HEK293T (cell line): ENCODE data around the gene RHOB.

Experiments
- CTCF ChIA-PET: fragments of 350-600 bp; formaldehyde crosslinking; extraction: SDS; loops from one replicate; lab custom pipeline; 2021; ENCODE audit warnings: antibody characterized with exemption, inconsistent platforms; lab: Yijun Ruan, JAX
- POLR2A ChIA-PET: fragments of 350-600 bp; formaldehyde crosslinking; extraction: SDS; loops from one replicate; lab custom pipeline; 2020; ENCODE audit warnings: antibody characterized with exemption, inconsistent platforms; lab: Yijun Ruan, JAX
- DNase-seq: peaks from one replicate; pipeline ENCODE4 v3.0.0; 2012; ENCODE audit warnings: mixed read lengths; ENCODE audit errors: extremely low spot score
- ARNT ChIP-seq: fragments of 450-650 bp; IDR thresholded peaks from 2 replicates; pipeline ENCODE4 v1.6.1; 2017; ENCODE audit warnings: mild to moderate bottlenecking
- BHLHE40 ChIP-seq: fragments of 450-650 bp; IDR thresholded peaks from 2 replicates; pipeline ENCODE4 v1.6.1; 2016; ENCODE audit warnings: mild to moderate bottlenecking, moderate library complexity, borderline replicate concordance
- CTBP1 ChIP-seq: fragments of 450-650 bp; IDR thresholded peaks from 2 replicates; pipeline ENCODE4 v1.6.1; 2016; ENCODE audit warnings: borderline replicate concordance
- ELF4 ChIP-seq: fragments of 450-650 bp; IDR thresholded peaks from 2 replicates; pipeline ENCODE4 v1.6.1; 2017; ENCODE audit warnings: antibody characterized with exemption
- FOXA1 ChIP-seq: fragments of 450-650 bp; IDR thresholded peaks from 2 replicates; pipeline ENCODE4 v1.6.1; 2016; ENCODE audit warnings: mild to moderate bottlenecking
- FOXK2 ChIP-seq: fragments of 450-650 bp; IDR thresholded peaks from 2 replicates; pipeline ENCODE4 v1.6.1; 2016; ENCODE audit warnings: mild to moderate bottlenecking
- FOXM1 ChIP-seq: fragments of 450-650 bp; IDR thresholded peaks from 2 replicates; pipeline ENCODE4 v1.6.1; 2017; ENCODE audit warnings: mild to moderate bottlenecking, borderline replicate concordance
- HDGF ChIP-seq: fragments of 450-650 bp; IDR thresholded peaks from 2 replicates; pipeline ENCODE4 v1.6.1; 2017; ENCODE audit warnings: antibody characterized with exemption, borderline replicate concordance
- L3MBTL2 ChIP-seq: fragments of 450-650 bp; conservative IDR thresholded peaks from 2 replicates; pipeline ENCODE4 v1.6.1; 2016; ENCODE audit warnings: mild to moderate bottlenecking
- LEF1 ChIP-seq: fragments of 450-650 bp; IDR thresholded peaks from 2 replicates; pipeline ENCODE4 v1.6.1; 2017; ENCODE audit warnings: mild to moderate bottlenecking, borderline replicate concordance
- NFRKB ChIP-seq: fragments of 450-650 bp; IDR thresholded peaks from 2 replicates; pipeline ENCODE4 v1.6.1; 2016; ENCODE audit warnings: mild to moderate bottlenecking, moderate library complexity
- PKNOX1 ChIP-seq: fragments of 450-650 bp; IDR thresholded peaks from 2 replicates; pipeline ENCODE4 v1.6.1; 2016
- SP1 ChIP-seq: fragments of 450-650 bp; IDR thresholded peaks from 2 replicates; pipeline ENCODE4 v1.6.1; 2017
- SUZ12 ChIP-seq: fragments of 450-650 bp; IDR thresholded peaks from 2 replicates; pipeline ENCODE4 v1.6.1; 2016; ENCODE audit warnings: mild to moderate bottlenecking
- TARDBP ChIP-seq: fragments of 450-650 bp; IDR thresholded peaks from 2 replicates; pipeline ENCODE4 v1.6.1; 2016
- ZNF384 ChIP-seq: fragments of 450-650 bp; IDR thresholded peaks from 2 replicates; pipeline ENCODE4 v1.6.1; 2016

Gene RHOB

GRCh38 chr2:20446917-20447436 is at the start of gene RHOB:
TSS of gene RHOB (plus strand) at chr2:20447074. CDS start at chr2:20447466, 392 bp downstream.
- ChIA-PET CTCF (interaction anchor here (0.6 to 1.3 kb wide), 8 partner anchors 10 to 204 kb away, joined by 3 to 6 read pairs (median 3); no protein-coding TSS in a partner anchor), POLR2A (interaction anchor here (0.6 to 7.9 kb wide), 82 partner anchors 8 to 554 kb away, joined by 3 to 99 read pairs (median 5); partner anchors contain the start of genes HS1BP3 and TTC32)
- no peak for TF ChIP-seq BHLHE40
- TF ChIP-seq TARDBP, result no peak
- TF ChIP-seq ELF4, result peak; percentile 91
- peak; percentile 99 for TF ChIP-seq PKNOX1
- TF ChIP-seq ARNT, result no peak
- no peak for TF ChIP-seq NFRKB
- peak; percentile 73 for TF ChIP-seq FOXM1
- TF ChIP-seq HDGF, result no peak
- TF ChIP-seq LEF1, result peak; percentile 74; the same call in 1 of the 2 replicates
- TF ChIP-seq SP1, result no peak
- no peak for TF ChIP-seq ZNF384
- DNase-seq, result peak; percentile 98

GRCh38 chr2:20397811-20398447 is 48.9 kb upstream of the RHOB start:
- ChIA-PET POLR2A (no interaction called here), CTCF (interaction anchor here (1.1 kb wide), 1 partner anchor 13 kb away, joined by 3 read pairs; no protein-coding TSS in a partner anchor)
- TF ChIP-seq BHLHE40 (no peak), CTBP1 (no peak), FOXM1 (no peak), SUZ12 (no peak), ZNF384 (no peak), TARDBP (no peak), FOXA1 (no peak), ARNT (no peak), L3MBTL2 (no peak), ELF4 (no peak), HDGF (no peak), FOXK2 (no peak), SP1 (no peak)
- no peak for DNase-seq

- DNase-seq, result no peak
- CTCF ChIA-PET, result no interaction called here
- TF ChIP-seq FOXK2, result no peak
- TF ChIP-seq FOXM1, result no peak
- no peak for TF ChIP-seq PKNOX1
- TF ChIP-seq ARNT, result no peak
- no peak for TF ChIP-seq SP1
- no peak for TF ChIP-seq HDGF
- no peak for TF ChIP-seq SUZ12
- TF ChIP-seq BHLHE40, result no peak
- TF ChIP-seq LEF1, result no peak
- POLR2A ChIA-PET, result no interaction called here
Observed at GRCh38 chr2:20398956-20399567, 47.8 kb upstream of the RHOB start.

- POLR2A ChIA-PET, result interaction anchor here (1.0 to 1.6 kb wide), 2 partner anchors 19 to 47 kb away, joined by 3 to 5 read pairs; partner anchors contain the start of gene RHOB
- TF ChIP-seq TARDBP, result no peak
- no peak for TF ChIP-seq ZNF384
- TF ChIP-seq NFRKB, result no peak
- no peak for TF ChIP-seq PKNOX1
- TF ChIP-seq FOXM1, result no peak
- no peak for TF ChIP-seq SP1
- TF ChIP-seq FOXK2, result no peak
- no peak for TF ChIP-seq ARNT
- TF ChIP-seq SUZ12, result no peak
- TF ChIP-seq LEF1, result no peak
- no peak for TF ChIP-seq ELF4
- TF ChIP-seq CTBP1, result no peak
- TF ChIP-seq HDGF, result no peak
- CTCF ChIA-PET, result interaction anchor here (0.6 to 0.8 kb wide), 2 partner anchors 11 to 41 kb away, joined by 3 read pairs; no protein-coding TSS in a partner anchor
Observed at GRCh38 chr2:20400306-20400705, 46.6 kb upstream of the RHOB start.

GRCh38 chr2:20400787-20401488 is 45.9 kb upstream of the RHOB start:
- CTCF ChIA-PET, result interaction anchor here (0.8 kb wide), 1 partner anchor 11 kb away, joined by 3 read pairs; no protein-coding TSS in a partner anchor
- no peak for DNase-seq
- TF ChIP-seq NFRKB, result no peak
- POLR2A ChIA-PET, result interaction anchor here (1.0 to 1.6 kb wide), 2 partner anchors 19 to 46 kb away, joined by 3 to 5 read pairs; partner anchors contain the start of gene RHOB

More at GRCh38 chr2:20400306-20400705, 46.6 kb upstream of the RHOB start:
- DNase-seq, result no peak
